Activated naive CD4-positive, alpha-beta T cell treated with anti-CD3 and anti-CD28 coated beads for 36 hours (primary cell): ENCODE measurements around the gene CCDC178. TPM values are rescaled to one million over a fixed set of nuclear protein-coding genes. Genes with fewer than 3 reads are reported as not detected.

Source experiments
- CTCF ChIA-PET: fragments of 350-600 bp; sonication (Branson Sonifier 250); formaldehyde crosslinking; loops from one replicate; lab custom pipeline; 2021; ENCODE audit warnings: antibody characterized with exemption; lab: Charles Lee
- DNase-seq: peaks from one replicate; pipeline ENCODE4 v3.0.0-alpha.2; 2020
- H3K27ac Mint-ChIP-seq: one replicate; pipeline ENCODE4 v1.8.0; 2021; ENCODE audit warnings: mild to moderate bottlenecking, mixed read lengths
- H3K27me3 Mint-ChIP-seq: one replicate; pipeline ENCODE4 v1.8.0; 2021; ENCODE audit warnings: low read depth, mixed read lengths
- H3K36me3 Mint-ChIP-seq: one replicate; pipeline ENCODE4 v1.8.0; 2021; ENCODE audit warnings: low read depth, mixed read lengths
- H3K4me1 Mint-ChIP-seq: one replicate; pipeline ENCODE4 v1.8.0; 2021; ENCODE audit warnings: low read depth, mixed read lengths
- H3K4me3 Mint-ChIP-seq: one replicate; pipeline ENCODE4 v1.8.0; 2021; ENCODE audit warnings: mild to moderate bottlenecking, moderate library complexity, mixed read lengths
- H3K9me3 Mint-ChIP-seq: one replicate; pipeline ENCODE4 v1.8.0; 2021; ENCODE audit warnings: mixed read lengths
- intact Hi-C: fragments of 100-400 bp; cut with micrococcal nuclease; formaldehyde crosslinking; loops from one replicate; pipeline ENCODE4 v1.15.1; 2023
- total RNA-seq, 2 experiments: library from RNA; stranded (reverse); gene quantifications; one replicate each; pipeline ENCODE4 v1.2.3, GENCODE V29; 2021

CCDC178 gene
- total RNA-seq, 2 experiments from 2014 or later = not detected

GRCh38 chr18:33090461-33090860 is 350.1 kb downstream of the CCDC178 start:
- DNase-seq = no peak
- H3K4me3 Mint-ChIP-seq = no peak overlapping the region
- intact Hi-C loops = no loop called here
- H3K4me1 Mint-ChIP-seq = no peaks in the 10 kb centered on the region
- no peaks in the 10 kb centered on the region for H3K27me3 Mint-ChIP-seq
- CTCF ChIA-PET = no interaction called here
- no peaks in the 10 kb centered on the region for H3K36me3 Mint-ChIP-seq
- H3K27ac Mint-ChIP-seq = no peak overlapping the region
- peaks cover 2% of the 10 kb centered on the region for H3K9me3 Mint-ChIP-seq

GRCh38 chr18:33076601-33077000 is 363.9 kb downstream of the CCDC178 start:
- Mint-ChIP-seq H3K4me1 (no peaks in the 10 kb centered on the region), H3K27ac (no peak overlapping the region), H3K4me3 (no peak overlapping the region), H3K9me3 (peaks cover 5% of the 10 kb centered on the region), H3K36me3 (no peaks in the 10 kb centered on the region), H3K27me3 (no peaks in the 10 kb centered on the region)
- CTCF ChIA-PET = no interaction called here
- DNase-seq = no peak
- intact Hi-C loops = loop anchor here (10.0 kb wide), 1 partner anchor 58 kb away; no protein-coding TSS in a partner anchor

GRCh38 chr18:33074125-33074524 is 366.4 kb downstream of the CCDC178 start:
- CTCF ChIA-PET = no interaction called here
- Mint-ChIP-seq H3K27ac (no peak overlapping the region), H3K4me1 (no peaks in the 10 kb centered on the region), H3K27me3 (no peaks in the 10 kb centered on the region), H3K9me3 (peaks cover 4% of the 10 kb centered on the region), H3K4me3 (no peak overlapping the region), H3K36me3 (no peaks in the 10 kb centered on the region)
- intact Hi-C loops = loop anchor here (10.0 kb wide), 1 partner anchor 61 kb away; no protein-coding TSS in a partner anchor
- DNase-seq = no peak

- no peak overlapping the region for H3K27ac Mint-ChIP-seq
- no peaks in the 10 kb centered on the region for H3K4me1 Mint-ChIP-seq
- CTCF ChIA-PET = no interaction called here
Measured at GRCh38 chr18:33062834-33063364, 377.6 kb downstream of the CCDC178 start.

GRCh38 chr18:33052886-33053285 is 387.6 kb downstream of the CCDC178 start:
- intact Hi-C loops = no loop called here
- H3K4me1 Mint-ChIP-seq = no peaks in the 10 kb centered on the region
- H3K9me3 Mint-ChIP-seq = no peaks in the 10 kb centered on the region
- no peak overlapping the region for H3K4me3 Mint-ChIP-seq
- CTCF ChIA-PET = no interaction called here
- H3K27me3 Mint-ChIP-seq = no peaks in the 10 kb centered on the region
- no peaks in the 10 kb centered on the region for H3K36me3 Mint-ChIP-seq
- H3K27ac Mint-ChIP-seq = no peak overlapping the region
- no peak for DNase-seq

More at GRCh38 chr18:33062834-33063364, 377.6 kb downstream of the CCDC178 start:
- H3K27me3 Mint-ChIP-seq = no peaks in the 10 kb centered on the region
- intact Hi-C loops = no loop called here
- H3K9me3 Mint-ChIP-seq = peaks cover 9% of the 10 kb centered on the region
- no peaks in the 10 kb centered on the region for H3K36me3 Mint-ChIP-seq
- no peak for DNase-seq
- H3K4me3 Mint-ChIP-seq = no peak overlapping the region

- Mint-ChIP-seq H3K27ac (no peak overlapping the region), H3K9me3 (no peaks in the 10 kb centered on the region), H3K4me3 (no peak overlapping the region), H3K36me3 (no peaks in the 10 kb centered on the region), H3K4me1 (no peaks in the 10 kb centered on the region), H3K27me3 (no peaks in the 10 kb centered on the region)
- intact Hi-C loops = no loop called here
- CTCF ChIA-PET = no interaction called here
- no peak for DNase-seq
Measured at GRCh38 chr18:33051407-33051806, 389.1 kb downstream of the CCDC178 start.

GRCh38 chr18:33040213-33040612 is 400.3 kb downstream of the CCDC178 start:
- Mint-ChIP-seq H3K4me3 (no peak overlapping the region), H3K27me3 (no peaks in the 10 kb centered on the region), H3K36me3 (no peaks in the 10 kb centered on the region), H3K9me3 (peaks cover 5% of the 10 kb centered on the region), H3K27ac (no peak overlapping the region), H3K4me1 (no peaks in the 10 kb centered on the region)
- CTCF ChIA-PET = no interaction called here
- no peak for DNase-seq
- intact Hi-C loops = no loop called here

- no peak for DNase-seq
- Mint-ChIP-seq H3K9me3 (no peaks in the 10 kb centered on the region), H3K36me3 (no peaks in the 10 kb centered on the region), H3K4me3 (no peak overlapping the region), H3K27ac (no peak overlapping the region), H3K27me3 (no peaks in the 10 kb centered on the region), H3K4me1 (no peaks in the 10 kb centered on the region)
- CTCF ChIA-PET = no interaction called here
- intact Hi-C loops = no loop called here
Measured at GRCh38 chr18:33034945-33035344, 405.6 kb downstream of the CCDC178 start.

- Mint-ChIP-seq H3K27me3 (no peaks in the 10 kb centered on the region), H3K27ac (no peak overlapping the region), H3K4me1 (no peaks in the 10 kb centered on the region), H3K4me3 (no peak overlapping the region), H3K9me3 (no peaks in the 10 kb centered on the region), H3K36me3 (no peaks in the 10 kb centered on the region)
- no peak for DNase-seq
- intact Hi-C loops = no loop called here
- CTCF ChIA-PET = no interaction called here
Measured at GRCh38 chr18:33034212-33034611, 406.3 kb downstream of the CCDC178 start.

GRCh38 chr18:33022370-33022769 is 418.2 kb downstream of the CCDC178 start:
- Mint-ChIP-seq H3K4me3 (no peak overlapping the region), H3K36me3 (no peaks in the 10 kb centered on the region), H3K4me1 (no peaks in the 10 kb centered on the region), H3K27ac (no peak overlapping the region), H3K9me3 (peaks cover 5% of the 10 kb centered on the region), H3K27me3 (no peaks in the 10 kb centered on the region)
- intact Hi-C loops = no loop called here
- DNase-seq = no peak
- CTCF ChIA-PET = no interaction called here

GRCh38 chr18:33020877-33021276 is 419.6 kb downstream of the CCDC178 start:
- CTCF ChIA-PET = no interaction called here
- no peak overlapping the region for H3K4me3 Mint-ChIP-seq
- H3K9me3 Mint-ChIP-seq = peaks cover 3% of the 10 kb centered on the region
- no peaks in the 10 kb centered on the region for H3K4me1 Mint-ChIP-seq
- no peak overlapping the region for H3K27ac Mint-ChIP-seq
- no peaks in the 10 kb centered on the region for H3K36me3 Mint-ChIP-seq
- DNase-seq = no peak
- no peaks in the 10 kb centered on the region for H3K27me3 Mint-ChIP-seq
- intact Hi-C loops = no loop called here

- peaks cover 5% of the 10 kb centered on the region for H3K9me3 Mint-ChIP-seq
- H3K27ac Mint-ChIP-seq = no peak overlapping the region
- intact Hi-C loops = no loop called here
- CTCF ChIA-PET = no interaction called here
- DNase-seq = no peak
- H3K4me3 Mint-ChIP-seq = no peak overlapping the region
- no peaks in the 10 kb centered on the region for H3K36me3 Mint-ChIP-seq
- no peaks in the 10 kb centered on the region for H3K27me3 Mint-ChIP-seq
- H3K4me1 Mint-ChIP-seq = no peaks in the 10 kb centered on the region
Measured at GRCh38 chr18:33014060-33014796, 426.3 kb downstream of the CCDC178 start.

- intact Hi-C loops = no loop called here
- CTCF ChIA-PET = no interaction called here
- no peaks in the 10 kb centered on the region for H3K27me3 Mint-ChIP-seq
- H3K9me3 Mint-ChIP-seq = peaks cover 7% of the 10 kb centered on the region
- no peak overlapping the region for H3K4me3 Mint-ChIP-seq
- DNase-seq = no peak
- no peaks in the 10 kb centered on the region for H3K4me1 Mint-ChIP-seq
- H3K27ac Mint-ChIP-seq = no peak overlapping the region
- H3K36me3 Mint-ChIP-seq = no peaks in the 10 kb centered on the region
Measured at GRCh38 chr18:33010149-33010548, 430.4 kb downstream of the CCDC178 start.
